B cell (primary cell): ENCODE data around the gene SHOX. TPM values are rescaled to one million over a fixed set of nuclear protein-coding genes. Genes with fewer than 3 reads are reported as not detected.

Source experiments
- ATAC-seq: fragments of 200-7000 bp; cut with Tn5 transposase; one replicate; pipeline ENCODE4 v1.10.0; 2021; ENCODE audit warnings: low read depth, mild to moderate bottlenecking, moderate number of reproducible peaks, moderate library complexity
- CTCF ChIA-PET: fragments of 350-600 bp; sonication (Branson Sonifier 250); formaldehyde crosslinking; loops from one replicate; lab custom pipeline; 2021; ENCODE audit warnings: antibody characterized with exemption, inconsistent platforms; lab: Charles Lee
- POLR2A ChIA-PET: fragments of 350-600 bp; sonication (Branson Sonifier 250); formaldehyde crosslinking; loops from one replicate; lab custom pipeline; 2021; ENCODE audit warnings: antibody characterized with exemption; lab: Charles Lee
- DNase-seq: peaks from one replicate; pipeline ENCODE4 v3.0.0; 2013
- H2AFZ ChIP-seq: 2 replicates; pipeline ENCODE4 v1.6.1; 2012; ENCODE audit warnings: mild to moderate bottlenecking, low read depth, low read length; ENCODE audit not compliant: insufficient read depth, poor library complexity, severe bottlenecking
- H3K27ac ChIP-seq, 2 donors: 1 replicate in 1 of 2; 2 replicates in 1 of 2; pipeline ENCODE4 v1.5.1; 2012 to 2013; ENCODE audit warnings: low read length in 2 of 2, mild to moderate bottlenecking in 2 of 2, moderate library complexity in 1 of 2
- H3K27me3 ChIP-seq, 4 experiments: fragments of 200-600 bp in 1 of 4; sonication (generic) in 1 of 4; replicated peaks in 1 of 4; 1 replicate in 2 of 4; 2 replicates in 2 of 4; pipeline versions ENCODE4 v1.6.1 to v1.7.0; 2013 to 2016; ENCODE audit warnings: low read length in 3 of 4, mild to moderate bottlenecking in 2 of 4, mixed read lengths in 1 of 4, moderate library complexity in 1 of 4; ENCODE audit not compliant: insufficient read depth in 4 of 4, control insufficient read depth in 3 of 4; ENCODE audit errors: control extremely low read depth in 1 of 4
- H3K36me3 ChIP-seq, 2 experiments: replicated peaks in 1 of 2; 1 replicate in 1 of 2; 2 replicates in 1 of 2; pipeline versions ENCODE4 v1.6.1 to v1.7.1; 2013; ENCODE audit warnings: low read length in 1 of 2; ENCODE audit not compliant: insufficient read depth in 2 of 2, control insufficient read depth in 1 of 2; ENCODE audit errors: control extremely low read depth in 1 of 2, extremely low read depth in 1 of 2
- H3K4me1 ChIP-seq, 2 donors: fragments of 200-600 bp in 1 of 2; sonication (generic) in 1 of 2; 1 replicate in 1 of 2; 2 replicates in 1 of 2; pipeline versions ENCODE4 v1.5.1 to v1.6.1; 2013 to 2017; ENCODE audit warnings: low read length in 2 of 2; ENCODE audit not compliant: control insufficient read depth in 2 of 2, insufficient read depth in 2 of 2
- H3K4me2 ChIP-seq: replicated peaks from 2 replicates; pipeline ENCODE3; 2012; ENCODE audit warnings: mild to moderate bottlenecking, low read depth, low read length; ENCODE audit not compliant: poor library complexity, severe bottlenecking
- H3K4me3 ChIP-seq, 5 experiments: fragments of 200-600 bp in 1 of 5; sonication (generic) in 1 of 5; 1 replicate in 3 of 5; 2 replicates in 2 of 5; pipeline versions ENCODE4 v1.5.1 to v1.7.0; 2011 to 2016; ENCODE audit warnings: low read length in 4 of 5, mild to moderate bottlenecking in 4 of 5, low read depth in 2 of 5, control low read depth in 1 of 5, moderate library complexity in 1 of 5; ENCODE audit not compliant: insufficient read depth in 1 of 5; ENCODE audit errors: control extremely low read depth in 1 of 5, extremely low read depth in 1 of 5
- H3K79me2 ChIP-seq: fragments of 200-600 bp; sonication (generic); one replicate; pipeline ENCODE4 v1.6.0; 2016; ENCODE audit warnings: low read length; ENCODE audit not compliant: control insufficient read depth, insufficient read depth
- H3K9ac ChIP-seq: fragments of 200-600 bp; sonication (generic); 2 replicates; pipeline ENCODE4 v1.6.1; 2017; ENCODE audit warnings: mild to moderate bottlenecking, low read length, moderate library complexity
- H3K9me3 ChIP-seq, 3 donors: one replicate each; pipeline versions ENCODE4 v1.6.1 to v1.7.1; 2013; ENCODE audit warnings: low read length in 2 of 3; ENCODE audit not compliant: control insufficient read depth in 2 of 3, insufficient read depth in 1 of 3; ENCODE audit errors: control extremely low read depth in 1 of 3
- H4K20me1 ChIP-seq: 2 replicates; pipeline ENCODE4 v1.6.0; 2012; ENCODE audit warnings: mild to moderate bottlenecking, low read length; ENCODE audit not compliant: insufficient read depth, control insufficient read depth, poor library complexity, severe bottlenecking
- H3K27ac Mint-ChIP-seq: one replicate; pipeline ENCODE4 v1.8.0; 2021; ENCODE audit warnings: mixed read lengths
- H3K27me3 Mint-ChIP-seq: one replicate; pipeline ENCODE4 v1.8.0; 2021; ENCODE audit warnings: mixed read lengths
- H3K4me1 Mint-ChIP-seq: one replicate; pipeline ENCODE4 v1.8.0; 2021; ENCODE audit warnings: mixed read lengths
- H3K4me3 Mint-ChIP-seq: one replicate; pipeline ENCODE4 v1.8.0; 2021; ENCODE audit warnings: mixed read lengths
- H3K9me3 Mint-ChIP-seq: one replicate; pipeline ENCODE4 v1.8.0; 2022; ENCODE audit warnings: mixed read lengths; ENCODE audit not compliant: insufficient read depth
- EZH2 ChIP-seq: IDR thresholded peaks from 2 replicates; pipeline ENCODE4 v1.6.1; 2012; ENCODE audit warnings: borderline replicate concordance, low read depth, mild to moderate bottlenecking, moderate library complexity, low read length; ENCODE audit not compliant: insufficient read depth, poor library complexity, severe bottlenecking
- WGBS: methylation state at CpG from one replicate; pipeline ENCODE4 v1.1.5; 2013; ENCODE audit warnings: missing lambda C conversion rate; ENCODE audit not compliant: insufficient coverage; 5-methylcytosine and 5-hydroxymethylcytosine counted together
- intact Hi-C: fragments of 100-400 bp; cut with micrococcal nuclease; formaldehyde crosslinking; loops from one replicate; pipeline ENCODE4 v1.10.0; 2022
- polyA plus RNA-seq: library from polyadenylated mRNA; depleted of rRNA; stranded (reverse); fragments of >200 nt; gene quantifications from 2 replicates; pipeline ENCODE4 v1.2.3, GENCODE V29; 2012
- total RNA-seq, 2 donors: library from RNA; stranded (reverse); fragments of 120-200 nt in 1 of 2; gene quantifications; 1 replicate in 1 of 2; 2 replicates in 1 of 2; pipeline versions ENCODE4 v1.2.3 to v1.2.4, GENCODE V29; 2013 to 2022
- TF ChIP-seq, protein P1 (sequence below): fragments of 200-600 bp; IDR thresholded peaks from one replicate; pipeline ENCODE4 v1.8.0; 2022; ENCODE audit warnings: antibody characterized with exemption, mild to moderate bottlenecking

Gene SHOX
- total and polyA plus RNA-seq, 2 donors (not counting 1 experiment from before 2014, with no cell fraction given), result not detected

- H3K4me2 ChIP-seq, result no peak overlapping the region
- no peak overlapping the region for H3K27ac ChIP-seq
- ChIA-PET CTCF (no interaction called here), POLR2A (no interaction called here)
- H3K4me1 ChIP-seq, result no peaks in the 10 kb centered on the region
- ATAC-seq (no peak), DNase-seq (no peak)
- TF ChIP-seq EZH2, result no peak
- TF ChIP-seq, protein P1, sequence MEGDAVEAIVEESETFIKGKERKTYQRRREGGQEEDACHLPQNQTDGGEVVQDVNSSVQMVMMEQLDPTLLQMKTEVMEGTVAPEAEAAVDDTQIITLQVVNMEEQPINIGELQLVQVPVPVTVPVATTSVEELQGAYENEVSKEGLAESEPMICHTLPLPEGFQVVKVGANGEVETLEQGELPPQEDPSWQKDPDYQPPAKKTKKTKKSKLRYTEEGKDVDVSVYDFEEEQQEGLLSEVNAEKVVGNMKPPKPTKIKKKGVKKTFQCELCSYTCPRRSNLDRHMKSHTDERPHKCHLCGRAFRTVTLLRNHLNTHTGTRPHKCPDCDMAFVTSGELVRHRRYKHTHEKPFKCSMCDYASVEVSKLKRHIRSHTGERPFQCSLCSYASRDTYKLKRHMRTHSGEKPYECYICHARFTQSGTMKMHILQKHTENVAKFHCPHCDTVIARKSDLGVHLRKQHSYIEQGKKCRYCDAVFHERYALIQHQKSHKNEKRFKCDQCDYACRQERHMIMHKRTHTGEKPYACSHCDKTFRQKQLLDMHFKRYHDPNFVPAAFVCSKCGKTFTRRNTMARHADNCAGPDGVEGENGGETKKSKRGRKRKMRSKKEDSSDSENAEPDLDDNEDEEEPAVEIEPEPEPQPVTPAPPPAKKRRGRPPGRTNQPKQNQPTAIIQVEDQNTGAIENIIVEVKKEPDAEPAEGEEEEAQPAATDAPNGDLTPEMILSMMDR, result no peak
- no peak overlapping the region for H2AFZ ChIP-seq
- intact Hi-C loops, result no loop called here
- peaks cover 0 to 58% (median 22%) of the 10 kb centered on the region in 4 experiments for H3K27me3 ChIP-seq
- no peaks in the 10 kb centered on the region for H3K79me2 ChIP-seq
- no peak overlapping the region for H3K27ac Mint-ChIP-seq
- H3K36me3 ChIP-seq, result no peaks in the 10 kb centered on the region
- 9% methylated on average over 57 of the region's 62 CpGs for WGBS
- no peak overlapping the region for H3K9ac ChIP-seq
- H3K9me3 ChIP-seq, result peaks cover 0 to 30% (median 0%) of the 10 kb centered on the region in 3 donors
- H3K9me3 Mint-ChIP-seq, result no peaks in the 10 kb centered on the region
- no peaks in the 10 kb centered on the region for H3K4me1 Mint-ChIP-seq
- no peaks in the 10 kb centered on the region for H4K20me1 ChIP-seq
- no peak overlapping the region for H3K4me3 ChIP-seq
- peaks cover 55% of the 10 kb centered on the region for H3K27me3 Mint-ChIP-seq
- no peak overlapping the region for H3K4me3 Mint-ChIP-seq
These were observed 482 bp upstream of the SHOX start for GRCh38 chrX:630007-630611.

DNA sequence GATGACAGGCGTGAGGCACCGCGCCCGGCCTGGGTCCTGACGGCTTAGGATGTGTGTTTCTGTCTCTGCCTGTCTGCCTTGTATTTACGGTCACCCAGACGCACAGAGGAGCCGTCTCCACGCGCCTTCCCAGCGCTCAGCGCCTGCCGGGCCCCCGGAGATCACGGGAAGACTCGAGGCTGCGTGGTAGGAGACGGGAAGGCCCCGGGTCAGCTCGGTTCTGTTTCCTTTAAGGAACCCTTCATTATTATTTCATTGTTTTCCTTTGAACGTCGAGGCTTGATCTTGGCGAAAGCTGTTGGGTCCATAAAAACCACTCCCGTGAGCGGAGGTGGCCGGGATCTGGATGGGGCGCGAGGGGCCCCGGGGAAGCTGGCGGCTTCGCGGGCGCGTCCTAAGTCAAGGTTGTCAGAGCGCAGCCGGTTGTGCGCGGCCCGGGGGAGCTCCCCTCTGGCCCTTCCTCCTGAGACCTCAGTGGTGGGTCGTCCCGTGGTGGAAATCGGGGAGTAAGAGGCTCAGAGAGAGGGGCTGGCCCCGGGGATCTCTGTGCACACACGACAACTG is 1.3 kb downstream of the SHOX start:
- Mint-ChIP-seq H3K4me3 (no peak overlapping the region), H3K4me1 (no peaks in the 10 kb centered on the region), H3K9me3 (no peaks in the 10 kb centered on the region), H3K27me3 (peaks cover 52% of the 10 kb centered on the region), H3K27ac (no peak overlapping the region)
- Histone ChIP-seq H3K4me1 (no peaks in the 10 kb centered on the region), H3K36me3 (no peaks in the 10 kb centered on the region), H3K4me2 (no peak overlapping the region), H3K9me3 (peaks cover 0 to 35% (median 0%) of the 10 kb centered on the region in 3 donors), H4K20me1 (no peaks in the 10 kb centered on the region), H3K9ac (no peak overlapping the region), H3K79me2 (no peaks in the 10 kb centered on the region), H2AFZ (no peak overlapping the region), H3K27me3 (peaks cover 0 to 66% (median 24%) of the 10 kb centered on the region in 4 experiments), H3K27ac (no peak overlapping the region), H3K4me3 (no peak overlapping the region)
- intact Hi-C loops, result no loop called here
- ChIA-PET CTCF (no interaction called here), POLR2A (no interaction called here)
- ATAC-seq, result no peak
- no peak for DNase-seq
- 7% methylated on average over 42 of the region's 44 CpGs for WGBS
- TF ChIP-seq EZH2, result no peak
- TF ChIP-seq, protein P1, result no peak
